ENCODE data around the gene COPG2. TPM values are rescaled to one million over a fixed set of nuclear protein-coding genes. Genes with fewer than 3 reads are reported as not detected.

Gene COPG2
- total RNA-seq, 1 donor from 2014 or later: 47.5 TPM

DNA sequence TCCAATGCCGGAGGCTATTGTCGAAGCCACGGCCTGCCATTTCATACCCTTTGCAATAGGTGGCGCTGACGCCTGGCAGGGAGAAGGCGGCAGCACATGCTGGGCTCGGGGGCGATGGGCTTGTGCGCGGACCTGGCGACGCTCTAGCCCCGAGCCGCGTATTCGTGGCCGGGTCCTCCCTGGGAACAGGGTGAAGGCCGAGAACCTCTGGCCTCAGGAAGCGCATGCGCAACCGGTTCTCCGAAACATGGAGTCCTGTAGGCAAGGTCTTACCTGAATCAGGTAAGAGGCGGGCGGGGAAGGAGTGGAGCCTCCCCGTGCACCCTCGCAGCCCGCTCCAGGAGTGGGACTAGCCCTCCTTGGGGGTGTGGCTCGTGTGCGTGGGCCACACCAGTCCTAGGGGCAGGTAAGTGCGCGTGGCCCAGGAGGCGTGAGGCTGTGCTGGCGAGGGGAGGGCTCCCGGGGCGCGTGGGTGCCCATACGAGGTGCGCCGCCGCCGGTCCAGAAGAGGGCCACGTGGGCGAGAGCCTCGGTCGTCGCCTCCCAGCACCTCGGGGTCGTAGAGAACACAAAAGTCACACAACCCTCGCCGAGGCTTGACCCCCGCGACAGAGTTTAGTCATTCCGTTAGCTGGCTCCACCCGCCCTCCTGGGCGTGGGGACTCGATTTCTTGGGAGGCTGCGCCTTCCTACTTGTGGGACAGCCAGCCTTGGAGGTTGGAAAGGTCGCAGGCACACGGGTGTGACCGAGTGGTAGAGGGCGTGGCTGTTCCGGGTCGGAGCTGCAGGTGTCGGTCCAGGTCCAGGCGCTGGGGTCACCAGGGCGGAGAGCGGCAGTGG is 182.2 kb downstream of the COPG2 start:
- Histone ChIP-seq H3K4me3 (ENCODE audit: low read length in 3 of 3) (peak overlapping the region; percentile 39 to 56 (median 48)), H3K27me3 (ENCODE audit: control insufficient read depth in 3 of 3, insufficient read depth in 3 of 3, low read length in 3 of 3) (peaks cover 11 to 37% (median 34%) of the 10 kb centered on the region in 3 donors), H3K9me3 (ENCODE audit: control insufficient read depth in 3 of 3, low read length in 3 of 3) (no peaks in the 10 kb centered on the region), H3K4me1 (ENCODE audit: control insufficient read depth in 3 of 3, insufficient read depth in 3 of 3, low read length in 3 of 3) (peaks cover 3 to 11% (median 10%) of the 10 kb centered on the region in 3 donors), H3K9ac (ENCODE audit: low read depth in 1 of 3, low read length in 3 of 3) (no peak overlapping the region), H3K36me3 (ENCODE audit: control insufficient read depth in 3 of 3, insufficient read depth in 3 of 3, low read length in 3 of 3) (no peaks in the 10 kb centered on the region), H3K27ac (ENCODE audit: low read depth, low read length) (no peak overlapping the region)

DNA sequence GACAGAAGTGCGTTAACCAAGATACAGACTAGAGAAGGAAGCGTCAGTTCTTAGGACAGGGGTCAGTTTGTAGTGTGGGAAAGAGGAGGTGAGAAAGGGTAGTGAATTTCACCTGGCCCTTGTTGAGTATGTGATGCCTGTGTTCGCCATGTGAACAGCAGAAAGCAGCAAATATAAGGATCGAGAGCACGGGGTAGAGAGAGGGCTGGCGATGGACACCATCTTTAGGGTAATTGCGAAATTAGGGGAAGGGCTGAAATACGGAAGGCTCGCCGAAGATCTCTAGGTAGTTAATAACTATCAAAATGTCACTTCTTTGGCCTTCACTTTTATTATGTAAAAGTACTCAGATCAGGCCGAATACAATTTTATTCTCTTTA is 182.8 kb downstream of the COPG2 start:
- H3K9me3 ChIP-seq (ENCODE audit: control insufficient read depth in 3 of 3, low read length in 3 of 3): no peaks in the 10 kb centered on the region
- peaks cover 0 to 5% (median 4%) of the 10 kb centered on the region in 3 donors for H3K4me1 ChIP-seq (ENCODE audit: control insufficient read depth in 3 of 3, insufficient read depth in 3 of 3, low read length in 3 of 3)
- H3K4me3 ChIP-seq (ENCODE audit: low read length in 3 of 3): no peak overlapping the region
- no peak overlapping the region for H3K9ac ChIP-seq (ENCODE audit: low read depth in 1 of 3, low read length in 3 of 3)
- peaks cover 8 to 32% (median 30%) of the 10 kb centered on the region in 3 donors for H3K27me3 ChIP-seq (ENCODE audit: control insufficient read depth in 3 of 3, insufficient read depth in 3 of 3, low read length in 3 of 3)
- H3K36me3 ChIP-seq (ENCODE audit: control insufficient read depth in 3 of 3, insufficient read depth in 3 of 3, low read length in 3 of 3): no peaks in the 10 kb centered on the region
- no peak overlapping the region for H3K27ac ChIP-seq (ENCODE audit: low read depth, low read length)

DNA sequence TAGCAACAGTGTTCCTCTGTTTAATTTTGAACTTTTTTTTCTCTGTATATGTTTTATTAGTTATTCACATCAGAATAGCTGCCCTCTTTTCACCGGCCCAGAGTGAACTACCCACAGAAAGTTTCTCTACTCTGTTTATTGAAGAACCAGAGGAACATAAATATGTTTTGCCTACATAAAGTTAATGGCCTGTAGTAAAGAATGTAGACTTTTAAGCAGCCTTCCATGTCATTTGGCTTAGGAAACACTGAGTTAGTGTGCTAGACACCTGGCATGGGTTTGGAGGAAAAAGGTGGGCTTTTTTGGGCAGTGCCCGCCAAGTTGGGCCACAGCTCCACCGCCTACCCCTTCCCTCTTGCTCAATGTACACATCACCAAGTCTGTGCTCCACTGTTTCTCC is 185.5 kb downstream of the COPG2 start:
- no peaks in the 10 kb centered on the region for H3K9me3 ChIP-seq (ENCODE audit: control insufficient read depth in 3 of 3, low read length in 3 of 3)
- no peak overlapping the region for H3K4me3 ChIP-seq (ENCODE audit: low read length in 3 of 3)
- H3K9ac ChIP-seq (ENCODE audit: low read depth in 1 of 3, low read length in 3 of 3): no peak overlapping the region
- peaks cover 0 to 5% (median 0%) of the 10 kb centered on the region in 3 donors for H3K4me1 ChIP-seq (ENCODE audit: control insufficient read depth in 3 of 3, insufficient read depth in 3 of 3, low read length in 3 of 3)
- peaks cover 8 to 23% (median 14%) of the 10 kb centered on the region in 3 donors for H3K27me3 ChIP-seq (ENCODE audit: control insufficient read depth in 3 of 3, insufficient read depth in 3 of 3, low read length in 3 of 3)
- no peaks in the 10 kb centered on the region for H3K36me3 ChIP-seq (ENCODE audit: control insufficient read depth in 3 of 3, insufficient read depth in 3 of 3, low read length in 3 of 3)
- no peak overlapping the region for H3K27ac ChIP-seq (ENCODE audit: low read depth, low read length)

GRCh38 chr7:130481898-130482297 is 186.7 kb downstream of the COPG2 start:
- Histone ChIP-seq H3K9ac (ENCODE audit: low read depth in 1 of 3, low read length in 3 of 3) (no peak overlapping the region), H3K36me3 (ENCODE audit: control insufficient read depth in 3 of 3, insufficient read depth in 3 of 3, low read length in 3 of 3) (no peaks in the 10 kb centered on the region), H3K4me3 (ENCODE audit: low read length in 3 of 3) (no peak overlapping the region), H3K4me1 (ENCODE audit: control insufficient read depth in 3 of 3, insufficient read depth in 3 of 3, low read length in 3 of 3) (peaks cover 0 to 5% (median 0%) of the 10 kb centered on the region in 3 donors), H3K9me3 (ENCODE audit: control insufficient read depth in 3 of 3, low read length in 3 of 3) (peaks cover 0 to 2% (median 0%) of the 10 kb centered on the region in 3 donors), H3K27ac (ENCODE audit: low read depth, low read length) (no peak overlapping the region), H3K27me3 (ENCODE audit: control insufficient read depth in 3 of 3, insufficient read depth in 3 of 3, low read length in 3 of 3) (peaks cover 8 to 19% (median 12%) of the 10 kb centered on the region in 3 donors)

- H3K27me3 ChIP-seq (ENCODE audit: control insufficient read depth in 3 of 3, insufficient read depth in 3 of 3, low read length in 3 of 3): peaks cover 0 to 8% (median 1%) of the 10 kb centered on the region in 3 donors
- no peaks in the 10 kb centered on the region for H3K36me3 ChIP-seq (ENCODE audit: control insufficient read depth in 3 of 3, insufficient read depth in 3 of 3, low read length in 3 of 3)
- no peak overlapping the region for H3K27ac ChIP-seq (ENCODE audit: low read depth, low read length)
- H3K4me3 ChIP-seq (ENCODE audit: low read length in 3 of 3): no peak overlapping the region
- peaks cover 0 to 2% (median 0%) of the 10 kb centered on the region in 3 donors for H3K9me3 ChIP-seq (ENCODE audit: control insufficient read depth in 3 of 3, low read length in 3 of 3)
- H3K4me1 ChIP-seq (ENCODE audit: control insufficient read depth in 3 of 3, insufficient read depth in 3 of 3, low read length in 3 of 3): no peaks in the 10 kb centered on the region
- no peak overlapping the region for H3K9ac ChIP-seq (ENCODE audit: low read depth in 1 of 3, low read length in 3 of 3)
Measured at GRCh38 chr7:130479716-130480400, 188.7 kb downstream of the COPG2 start.

GRCh38 chr7:130478991-130479390 is 189.6 kb downstream of the COPG2 start:
- Histone ChIP-seq H3K9me3 (ENCODE audit: control insufficient read depth in 3 of 3, low read length in 3 of 3) (peaks cover 0 to 2% (median 0%) of the 10 kb centered on the region in 3 donors), H3K4me3 (ENCODE audit: low read length in 3 of 3) (no peak overlapping the region), H3K27me3 (ENCODE audit: control insufficient read depth in 3 of 3, insufficient read depth in 3 of 3, low read length in 3 of 3) (peaks cover 0 to 5% (median 0%) of the 10 kb centered on the region in 3 donors), H3K27ac (ENCODE audit: low read depth, low read length) (no peak overlapping the region), H3K4me1 (ENCODE audit: control insufficient read depth in 3 of 3, insufficient read depth in 3 of 3, low read length in 3 of 3) (no peaks in the 10 kb centered on the region), H3K36me3 (ENCODE audit: control insufficient read depth in 3 of 3, insufficient read depth in 3 of 3, low read length in 3 of 3) (no peaks in the 10 kb centered on the region), H3K9ac (ENCODE audit: low read depth in 1 of 3, low read length in 3 of 3) (no peak overlapping the region)

DNA sequence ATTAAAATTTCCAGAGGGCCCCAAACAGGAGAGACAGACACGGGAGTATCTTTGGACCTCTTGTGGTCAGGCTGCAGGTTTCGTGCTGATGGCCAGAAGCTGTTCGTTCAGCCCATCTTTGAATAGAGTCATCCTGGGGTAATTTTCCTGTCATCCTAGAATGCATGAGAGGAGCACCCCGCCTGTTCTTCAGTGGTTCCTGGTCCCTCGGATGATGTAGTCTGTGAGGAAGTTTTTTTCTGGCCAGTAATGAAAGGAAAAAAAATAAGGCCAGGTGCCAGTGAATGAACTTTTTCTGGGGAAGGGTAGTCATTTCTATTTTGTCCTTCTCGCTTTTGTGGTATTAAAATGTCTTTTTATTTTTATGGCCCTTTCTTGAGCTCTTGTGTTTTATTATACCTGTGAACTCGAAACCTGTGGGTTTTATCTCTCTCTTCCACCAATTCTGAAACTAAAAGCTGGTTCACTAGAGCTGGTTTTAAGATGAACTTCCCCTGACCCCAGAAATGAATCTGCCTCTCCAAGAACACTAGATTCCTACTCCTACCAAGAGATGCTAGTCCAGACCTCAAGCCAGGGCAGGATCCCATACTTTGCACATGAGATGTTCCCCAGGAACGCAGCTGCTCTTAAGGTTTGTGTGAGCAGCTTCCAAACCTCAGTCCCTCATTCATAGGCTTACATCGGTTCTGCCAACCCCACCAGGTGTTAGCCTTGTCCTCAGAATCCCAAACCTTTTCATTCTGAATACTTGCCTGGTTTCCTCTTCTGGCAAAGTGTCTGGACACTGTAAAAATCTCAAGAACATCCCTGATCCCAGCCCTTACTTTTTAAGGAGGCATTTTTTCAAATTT is 192.0 kb downstream of the COPG2 start:
- Histone ChIP-seq H3K9me3 (ENCODE audit: control insufficient read depth in 3 of 3, low read length in 3 of 3) (peaks cover 0 to 2% (median 0%) of the 10 kb centered on the region in 3 donors), H3K27ac (ENCODE audit: low read depth, low read length) (no peak overlapping the region), H3K4me3 (ENCODE audit: low read length in 3 of 3) (no peak overlapping the region), H3K36me3 (ENCODE audit: control insufficient read depth in 3 of 3, insufficient read depth in 3 of 3, low read length in 3 of 3) (no peaks in the 10 kb centered on the region), H3K9ac (ENCODE audit: low read depth in 1 of 3, low read length in 3 of 3) (no peak overlapping the region), H3K27me3 (ENCODE audit: control insufficient read depth in 3 of 3, insufficient read depth in 3 of 3, low read length in 3 of 3) (no peaks in the 10 kb centered on the region), H3K4me1 (ENCODE audit: control insufficient read depth in 3 of 3, insufficient read depth in 3 of 3, low read length in 3 of 3) (no peaks in the 10 kb centered on the region)

GRCh38 chr7:130475776-130476175 is 192.8 kb downstream of the COPG2 start:
- Histone ChIP-seq H3K36me3 (ENCODE audit: control insufficient read depth in 3 of 3, insufficient read depth in 3 of 3, low read length in 3 of 3) (no peaks in the 10 kb centered on the region), H3K4me3 (ENCODE audit: low read length in 3 of 3) (no peak overlapping the region), H3K9me3 (ENCODE audit: control insufficient read depth in 3 of 3, low read length in 3 of 3) (peaks cover 0 to 2% (median 0%) of the 10 kb centered on the region in 3 donors), H3K27ac (ENCODE audit: low read depth, low read length) (no peak overlapping the region), H3K4me1 (ENCODE audit: control insufficient read depth in 3 of 3, insufficient read depth in 3 of 3, low read length in 3 of 3) (no peaks in the 10 kb centered on the region), H3K9ac (ENCODE audit: low read depth in 1 of 3, low read length in 3 of 3) (no peak overlapping the region), H3K27me3 (ENCODE audit: control insufficient read depth in 3 of 3, insufficient read depth in 3 of 3, low read length in 3 of 3) (no peaks in the 10 kb centered on the region)

DNA sequence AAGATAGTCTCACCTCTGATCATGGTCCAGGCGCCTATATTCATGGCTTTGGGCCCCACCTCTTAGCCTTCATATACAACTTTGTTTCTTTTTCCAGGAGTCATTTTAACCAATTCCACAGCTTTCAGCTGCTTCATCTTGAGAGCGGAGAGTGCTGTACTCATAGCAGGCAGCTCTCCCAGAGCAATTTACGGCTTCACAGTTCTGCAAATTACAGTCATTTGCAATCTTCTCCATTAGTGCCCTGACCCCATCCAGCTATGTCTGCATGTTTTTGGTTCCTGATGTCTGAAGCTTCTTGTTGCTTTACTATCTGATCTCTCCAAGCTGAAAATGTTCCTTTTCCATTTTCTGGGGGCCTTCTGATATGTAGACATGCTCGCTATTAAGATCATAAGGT is 194.7 kb downstream of the COPG2 start:
- no peak overlapping the region for H3K4me3 ChIP-seq (ENCODE audit: low read length in 3 of 3)
- no peaks in the 10 kb centered on the region for H3K4me1 ChIP-seq (ENCODE audit: control insufficient read depth in 3 of 3, insufficient read depth in 3 of 3, low read length in 3 of 3)
- H3K9me3 ChIP-seq (ENCODE audit: control insufficient read depth in 3 of 3, low read length in 3 of 3): peaks cover 0 to 2% (median 0%) of the 10 kb centered on the region in 3 donors
- H3K27me3 ChIP-seq (ENCODE audit: control insufficient read depth in 3 of 3, insufficient read depth in 3 of 3, low read length in 3 of 3): no peaks in the 10 kb centered on the region
- no peaks in the 10 kb centered on the region for H3K36me3 ChIP-seq (ENCODE audit: control insufficient read depth in 3 of 3, insufficient read depth in 3 of 3, low read length in 3 of 3)
- H3K9ac ChIP-seq (ENCODE audit: low read depth in 1 of 3, low read length in 3 of 3): no peak overlapping the region
- no peak overlapping the region for H3K27ac ChIP-seq (ENCODE audit: low read depth, low read length)
